G401.6 (cell line): ENCODE measurements around the gene ERMAP.

Source experiments
- FAIRE-seq: peaks from 2 replicates; lab custom pipeline; 2012; peaks lifted over from hg19 to GRCh38; lab: Jason Lieb, UNC

Gene ERMAP

DNA sequence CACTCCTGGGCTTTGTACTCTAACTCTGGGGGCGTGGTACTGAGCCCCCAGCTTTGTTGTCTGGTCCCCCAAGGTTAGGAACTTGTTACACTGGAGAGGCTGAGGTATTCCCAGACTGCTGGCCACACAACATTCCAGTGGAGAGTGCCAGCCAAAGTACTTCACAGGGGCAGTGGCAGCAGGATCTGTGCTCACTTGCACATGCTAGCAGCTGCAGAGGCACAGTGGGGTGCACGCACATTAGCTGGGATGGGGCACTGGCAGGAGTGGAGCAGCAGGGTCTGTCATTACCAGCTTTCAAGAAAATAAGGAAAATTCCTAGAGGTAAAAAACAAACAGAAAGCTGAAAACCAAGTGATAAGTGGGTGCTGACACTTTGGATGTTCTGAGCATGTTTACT is 60.5 kb downstream of the ERMAP start:
- no peak for FAIRE-seq

DNA sequence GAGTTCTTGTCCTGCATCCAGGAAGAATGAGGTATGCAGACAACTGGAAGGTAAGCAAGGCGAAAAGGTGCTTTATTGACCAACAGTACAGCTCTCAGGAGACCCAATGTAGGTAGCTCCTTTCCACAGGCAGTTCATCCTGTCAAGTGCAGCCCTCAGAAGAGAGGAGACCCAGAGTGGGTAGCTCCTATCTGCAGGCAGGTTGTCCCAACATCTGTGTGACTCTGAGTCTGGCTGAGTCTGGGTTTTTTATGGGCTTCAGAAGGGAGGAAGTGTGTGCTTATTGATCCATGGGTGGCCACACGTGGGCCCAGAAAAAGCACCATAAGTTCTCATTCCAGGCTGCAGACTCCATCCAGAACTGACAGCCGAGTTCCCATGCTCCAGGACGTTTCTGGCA is 63.5 kb downstream of the ERMAP start:
- FAIRE-seq: no peak

DNA sequence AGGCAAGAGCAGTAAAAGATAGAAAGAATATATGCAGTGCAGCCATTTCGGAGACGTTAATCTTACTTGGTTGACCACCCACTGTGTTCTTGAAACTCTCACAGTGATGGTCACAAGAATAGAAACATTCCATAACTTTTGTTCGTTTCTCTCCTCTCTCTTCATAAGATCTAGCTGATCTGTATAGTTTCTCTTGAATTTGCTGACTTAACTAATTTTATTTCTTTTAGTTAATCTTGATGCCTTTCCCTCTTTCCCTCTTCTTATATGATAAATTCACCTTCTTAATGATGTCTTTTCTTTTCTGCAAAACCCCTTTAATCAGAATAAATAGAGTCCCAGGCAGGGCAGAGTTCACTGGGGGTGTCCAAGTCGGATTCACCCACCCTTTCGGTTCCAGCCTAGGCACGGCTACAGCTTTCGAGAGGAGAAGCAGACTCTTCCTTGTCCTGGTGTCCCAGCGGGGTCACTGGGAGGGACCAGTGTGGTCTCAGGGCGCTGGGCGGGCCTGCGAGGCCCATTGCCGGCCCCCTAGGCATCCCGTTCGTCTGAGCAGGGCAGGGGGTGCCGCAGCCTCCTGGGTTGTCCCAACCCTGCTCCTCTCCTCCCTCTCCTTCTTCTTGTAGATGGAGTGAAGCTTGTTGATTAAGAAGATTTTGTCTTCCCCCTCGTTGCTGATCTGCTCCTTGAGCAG is 69.3 kb downstream of the ERMAP start:
- FAIRE-seq: no peak

DNA sequence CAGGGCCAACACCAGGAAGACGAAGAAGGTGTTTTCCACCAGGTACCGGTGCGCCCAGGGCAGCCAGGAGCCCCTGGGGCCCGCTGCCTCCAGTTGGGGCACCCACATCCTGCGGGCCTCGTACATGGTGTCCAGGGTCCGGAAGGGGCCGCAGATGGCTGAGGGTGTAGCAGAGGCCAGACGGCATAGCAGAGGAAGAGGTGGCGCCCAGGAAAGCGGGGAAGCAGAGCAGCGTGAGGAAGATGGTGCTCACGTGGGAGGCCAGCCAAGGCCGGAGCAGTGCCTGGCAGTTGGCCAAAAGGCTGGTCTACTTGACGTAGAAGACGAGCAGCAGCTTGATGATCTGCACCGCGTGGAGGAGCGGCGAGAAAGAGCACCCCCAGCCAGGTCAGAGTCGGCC is 69.9 kb downstream of the ERMAP start:
- no peak for FAIRE-seq

DNA sequence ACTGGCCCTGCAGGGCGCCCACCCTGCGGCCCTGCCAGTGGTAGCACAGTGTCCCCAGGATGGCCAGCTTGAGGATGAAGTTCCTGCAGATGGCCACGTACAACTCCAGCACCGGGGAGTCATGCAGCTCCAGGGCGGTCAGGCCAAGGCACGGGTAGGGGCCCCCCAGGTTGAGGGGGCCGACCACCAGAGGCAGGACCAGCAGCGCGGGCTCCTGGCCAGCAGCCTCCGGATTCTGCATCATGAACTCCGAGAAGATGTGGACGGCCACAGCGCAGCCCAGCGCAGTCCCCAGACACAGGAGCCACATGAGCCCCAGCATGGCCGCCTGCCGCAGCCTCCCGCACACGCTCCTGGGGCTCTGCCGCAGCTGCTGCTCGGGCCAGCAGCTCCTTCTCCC is 70.4 kb downstream of the ERMAP start:
- no peak for FAIRE-seq

DNA sequence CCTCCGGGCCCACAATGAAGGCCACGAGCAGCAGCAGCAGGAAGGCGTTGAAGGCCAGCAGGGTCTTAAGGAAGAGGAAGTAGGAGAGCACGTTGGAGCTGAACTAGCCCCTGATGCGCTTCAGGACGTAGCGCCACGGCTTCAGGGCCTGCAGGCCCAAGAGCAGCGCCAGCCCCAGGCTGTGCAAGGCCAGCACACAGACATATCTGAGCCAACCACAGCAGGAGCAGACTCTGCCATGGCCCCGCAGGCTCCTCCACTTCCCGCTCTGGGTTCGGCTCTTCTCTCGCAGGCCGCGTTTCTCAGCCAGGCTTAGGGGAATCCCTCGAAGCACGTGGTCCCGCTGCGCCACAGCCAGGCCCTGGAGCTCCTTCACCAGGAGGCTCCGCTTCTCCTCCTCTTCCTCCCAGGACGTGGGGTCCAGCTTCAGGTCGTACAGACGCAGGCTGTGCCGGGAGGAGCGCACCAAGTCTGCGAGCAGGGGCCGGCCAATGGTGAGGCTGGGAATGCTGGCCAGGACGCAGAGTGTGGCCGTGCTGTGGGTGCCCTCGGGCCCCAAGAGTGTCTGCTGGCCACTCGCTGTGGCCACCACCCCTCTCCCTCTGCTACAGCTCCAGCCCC is 71.2 kb downstream of the ERMAP start:
- FAIRE-seq: no peak

DNA sequence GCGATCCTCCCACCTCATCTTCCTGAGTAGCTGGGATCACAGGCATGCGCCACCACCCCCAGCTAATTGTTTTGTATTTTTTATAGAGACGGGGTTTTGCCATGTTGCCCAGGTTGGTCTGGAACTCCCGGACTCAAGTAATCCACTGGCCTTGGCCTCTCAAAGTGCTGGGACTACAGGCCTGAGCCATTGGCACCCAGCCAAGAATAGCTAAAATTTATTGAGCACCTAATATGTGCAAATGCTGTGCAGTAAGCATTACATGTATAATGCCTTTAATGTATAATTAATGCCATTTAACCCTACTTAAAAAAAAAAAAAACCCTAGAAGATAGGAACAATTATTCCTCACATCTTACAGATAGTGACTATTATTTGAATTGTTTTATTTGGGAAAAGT is 72.3 kb downstream of the ERMAP start:
- FAIRE-seq: no peak

DNA sequence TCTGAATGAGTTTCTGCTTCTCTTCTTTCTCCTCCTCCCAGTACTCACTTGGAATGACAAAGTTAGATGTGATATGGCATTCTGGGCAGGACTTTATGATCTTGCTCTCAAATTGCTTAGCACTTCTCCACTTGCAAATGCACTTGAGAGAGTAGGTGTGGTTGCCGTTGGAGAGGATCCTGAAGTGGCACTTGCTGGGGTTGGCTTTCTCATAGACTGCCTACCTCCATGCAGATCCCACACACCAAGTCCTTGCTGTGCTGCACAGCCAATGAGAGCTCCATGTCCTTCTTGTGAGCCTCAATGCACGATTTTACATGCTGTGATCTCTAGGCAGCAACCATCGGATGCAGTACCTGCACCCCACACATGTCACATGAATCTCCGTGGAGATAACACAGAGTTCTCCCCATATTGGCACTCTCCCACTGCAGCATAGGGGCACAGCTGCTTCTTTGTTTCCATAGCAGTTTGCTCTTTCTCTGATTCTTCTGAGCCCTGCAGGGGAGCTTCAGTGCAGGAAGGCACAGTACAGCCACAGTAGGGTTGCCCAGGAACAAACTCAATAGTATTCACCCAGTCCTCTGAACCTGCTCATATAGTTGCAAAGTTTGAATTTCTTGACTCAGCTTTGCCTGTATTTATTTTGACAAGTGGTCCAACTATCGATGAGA is 74.7 kb downstream of the ERMAP start:
- no peak for FAIRE-seq
